K562 (cell line): ENCODE measurements around the gene HOXB1. TPM values are rescaled to one million over a fixed set of nuclear protein-coding genes. Genes with fewer than 3 reads are reported as not detected.

Experiments used
- DPF2 ChIP-seq: fragments of 450-650 bp; IDR thresholded peaks from 2 replicates; pipeline ENCODE4 v1.6.1; 2016
- ZNF282 ChIP-seq: sonication (generic); formaldehyde crosslinking; IDR thresholded peaks from 2 replicates; pipeline ENCODE4 v1.8.1; 2023; ENCODE audit warnings: missing genetic modification reagents
- polyA plus RNA-seq, 8 experiments: library from polyadenylated mRNA; depleted of rRNA in 4 of 8; stranded (reverse) in 5 of 8; unstranded in 3 of 8; fragments of >200 nt; fragmentation: Nextera tagmentation in 2 of 8; fragmentation: Illumina TruSeq in 1 of 8; extraction: Ambion mirVana in 2 of 8; extraction: Trizol in 1 of 8; gene quantifications; 2 replicates each; pipeline versions ENCODE4 v1.2.1 to v1.2.3, GENCODE V29; 2011 to 2014; ENCODE audit warnings: inconsistent platforms in 1 of 8, missing spikeins in 1 of 8
- total RNA-seq, 7 experiments: library from RNA; depleted of rRNA in 6 of 7; stranded (reverse); fragments of >200 nt in 6 of 7; fragmentation: Illumina TruSeq in 2 of 7; extraction: Trizol in 2 of 7; gene quantifications; 2 replicates each; pipeline versions ENCODE4 v1.2.1 to v1.2.3, GENCODE V29; 2011 to 2021; ENCODE audit warnings: low replicate concordance in 1 of 7
- TF ChIP-seq, protein P1 (sequence below): sonication (generic); formaldehyde crosslinking; IDR thresholded peaks from 2 replicates; pipeline ENCODE4 v1.8.1; 2023; ENCODE audit warnings: mild to moderate bottlenecking, missing genetic modification reagents
- TF ChIP-seq, protein P2 (sequence below): fragments of 250-450 bp; sonication (Bioruptor Pico); IDR thresholded peaks from 2 replicates; pipeline ENCODE4 v1.8.0; 2021; ENCODE audit warnings: moderate library complexity, mild to moderate bottlenecking, inconsistent platforms
- TF ChIP-seq, protein P3 (sequence below), 2 experiments: fragments of 450-650 bp; IDR thresholded peaks; 2 replicates each; pipeline ENCODE4 v1.6.1; 2016

Gene HOXB1
- total and polyA plus RNA-seq, 9 of the 15 experiments (the other 6 are each of a cell fraction or from before 2014, with no cell fraction given), result 0.04 TPM; not detected in 8

DNA sequence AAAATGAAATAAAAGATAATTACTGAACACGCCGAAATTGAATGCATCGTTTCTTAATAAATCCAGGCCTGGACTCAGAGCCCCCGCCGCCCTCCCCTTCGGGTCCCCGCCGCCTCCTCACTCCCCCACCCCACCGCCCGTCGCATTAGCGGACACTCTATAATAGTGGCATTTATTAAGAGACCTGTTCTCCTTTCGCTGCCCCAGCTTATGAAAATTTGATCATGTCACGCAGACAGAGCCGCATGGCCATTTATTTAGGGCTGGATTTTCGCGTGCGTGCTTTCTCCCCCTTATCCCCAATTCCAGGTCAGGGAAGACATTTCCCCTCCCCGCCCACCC lies 20.4 kb upstream of the HOXB1 start (continued):
- TF ChIP-seq, protein P1, sequence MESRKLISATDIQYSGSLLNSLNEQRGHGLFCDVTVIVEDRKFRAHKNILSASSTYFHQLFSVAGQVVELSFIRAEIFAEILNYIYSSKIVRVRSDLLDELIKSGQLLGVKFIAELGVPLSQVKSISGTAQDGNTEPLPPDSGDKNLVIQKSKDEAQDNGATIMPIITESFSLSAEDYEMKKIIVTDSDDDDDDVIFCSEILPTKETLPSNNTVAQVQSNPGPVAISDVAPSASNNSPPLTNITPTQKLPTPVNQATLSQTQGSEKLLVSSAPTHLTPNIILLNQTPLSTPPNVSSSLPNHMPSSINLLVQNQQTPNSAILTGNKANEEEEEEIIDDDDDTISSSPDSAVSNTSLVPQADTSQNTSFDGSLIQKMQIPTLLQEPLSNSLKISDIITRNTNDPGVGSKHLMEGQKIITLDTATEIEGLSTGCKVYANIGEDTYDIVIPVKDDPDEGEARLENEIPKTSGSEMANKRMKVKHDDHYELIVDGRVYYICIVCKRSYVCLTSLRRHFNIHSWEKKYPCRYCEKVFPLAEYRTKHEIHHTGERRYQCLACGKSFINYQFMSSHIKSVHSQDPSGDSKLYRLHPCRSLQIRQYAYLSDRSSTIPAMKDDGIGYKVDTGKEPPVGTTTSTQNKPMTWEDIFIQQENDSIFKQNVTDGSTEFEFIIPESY (CRISPR knock-in tag), result no peak
- TF ChIP-seq, protein P2, sequence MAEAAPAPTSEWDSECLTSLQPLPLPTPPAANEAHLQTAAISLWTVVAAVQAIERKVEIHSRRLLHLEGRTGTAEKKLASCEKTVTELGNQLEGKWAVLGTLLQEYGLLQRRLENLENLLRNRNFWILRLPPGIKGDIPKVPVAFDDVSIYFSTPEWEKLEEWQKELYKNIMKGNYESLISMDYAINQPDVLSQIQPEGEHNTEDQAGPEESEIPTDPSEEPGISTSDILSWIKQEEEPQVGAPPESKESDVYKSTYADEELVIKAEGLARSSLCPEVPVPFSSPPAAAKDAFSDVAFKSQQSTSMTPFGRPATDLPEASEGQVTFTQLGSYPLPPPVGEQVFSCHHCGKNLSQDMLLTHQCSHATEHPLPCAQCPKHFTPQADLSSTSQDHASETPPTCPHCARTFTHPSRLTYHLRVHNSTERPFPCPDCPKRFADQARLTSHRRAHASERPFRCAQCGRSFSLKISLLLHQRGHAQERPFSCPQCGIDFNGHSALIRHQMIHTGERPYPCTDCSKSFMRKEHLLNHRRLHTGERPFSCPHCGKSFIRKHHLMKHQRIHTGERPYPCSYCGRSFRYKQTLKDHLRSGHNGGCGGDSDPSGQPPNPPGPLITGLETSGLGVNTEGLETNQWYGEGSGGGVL (CRISPR knock-in tag), result no peak
- TF ChIP-seq ZNF282 (CRISPR knock-in tag), result no peak
- TF ChIP-seq, protein P3, sequence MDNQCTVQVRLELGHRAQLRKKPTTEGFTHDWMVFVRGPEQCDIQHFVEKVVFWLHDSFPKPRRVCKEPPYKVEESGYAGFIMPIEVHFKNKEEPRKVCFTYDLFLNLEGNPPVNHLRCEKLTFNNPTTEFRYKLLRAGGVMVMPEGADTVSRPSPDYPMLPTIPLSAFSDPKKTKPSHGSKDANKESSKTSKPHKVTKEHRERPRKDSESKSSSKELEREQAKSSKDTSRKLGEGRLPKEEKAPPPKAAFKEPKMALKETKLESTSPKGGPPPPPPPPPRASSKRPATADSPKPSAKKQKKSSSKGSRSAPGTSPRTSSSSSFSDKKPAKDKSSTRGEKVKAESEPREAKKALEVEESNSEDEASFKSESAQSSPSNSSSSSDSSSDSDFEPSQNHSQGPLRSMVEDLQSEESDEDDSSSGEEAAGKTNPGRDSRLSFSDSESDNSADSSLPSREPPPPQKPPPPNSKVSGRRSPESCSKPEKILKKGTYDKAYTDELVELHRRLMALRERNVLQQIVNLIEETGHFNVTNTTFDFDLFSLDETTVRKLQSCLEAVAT (IDR thresholded peaks at IDR 0.05), result no peak
- no peak for TF ChIP-seq DPF2
